ENCODE measurements around the gene ARL5B.
A peak's percentile ranks its signal among the peaks of the same experiment; 100 is the strongest.

The ARL5B gene

DNA sequence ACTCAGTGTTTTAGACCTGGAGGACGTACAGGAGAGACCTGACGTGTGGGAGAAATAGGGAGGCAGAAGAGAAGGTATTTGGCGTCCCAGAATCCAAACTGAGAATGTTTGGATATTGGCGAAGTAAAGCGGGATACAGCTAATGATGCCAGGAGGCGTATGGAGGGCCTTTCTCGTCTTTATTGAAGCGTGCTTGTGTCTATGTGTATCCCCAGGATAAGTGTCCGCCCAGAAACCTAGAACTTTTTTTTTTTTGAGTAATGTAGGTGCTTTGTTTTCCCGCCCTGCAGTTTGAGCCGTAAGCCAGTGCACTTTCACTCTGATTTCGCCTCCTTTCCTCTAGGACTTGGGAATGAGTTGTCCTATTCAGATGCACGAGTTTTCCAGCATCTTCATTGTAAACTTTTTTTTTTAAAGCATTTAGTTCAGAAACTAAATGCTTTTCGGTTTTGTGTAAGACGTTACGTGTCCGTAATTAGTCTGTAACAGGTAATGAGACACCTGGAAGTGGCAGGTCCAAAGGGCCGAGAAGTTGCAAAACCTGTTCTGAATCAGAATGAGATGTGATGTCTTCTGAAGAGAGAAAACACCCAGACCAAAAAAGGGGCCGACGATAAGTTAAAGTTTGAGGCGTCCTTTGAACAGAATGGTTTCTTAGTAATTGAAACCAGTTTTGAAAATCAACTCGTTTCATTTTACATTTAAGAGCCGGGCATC is 746 bp downstream of the ARL5B start:
- DNase-seq = peak; percentile 90

DNA sequence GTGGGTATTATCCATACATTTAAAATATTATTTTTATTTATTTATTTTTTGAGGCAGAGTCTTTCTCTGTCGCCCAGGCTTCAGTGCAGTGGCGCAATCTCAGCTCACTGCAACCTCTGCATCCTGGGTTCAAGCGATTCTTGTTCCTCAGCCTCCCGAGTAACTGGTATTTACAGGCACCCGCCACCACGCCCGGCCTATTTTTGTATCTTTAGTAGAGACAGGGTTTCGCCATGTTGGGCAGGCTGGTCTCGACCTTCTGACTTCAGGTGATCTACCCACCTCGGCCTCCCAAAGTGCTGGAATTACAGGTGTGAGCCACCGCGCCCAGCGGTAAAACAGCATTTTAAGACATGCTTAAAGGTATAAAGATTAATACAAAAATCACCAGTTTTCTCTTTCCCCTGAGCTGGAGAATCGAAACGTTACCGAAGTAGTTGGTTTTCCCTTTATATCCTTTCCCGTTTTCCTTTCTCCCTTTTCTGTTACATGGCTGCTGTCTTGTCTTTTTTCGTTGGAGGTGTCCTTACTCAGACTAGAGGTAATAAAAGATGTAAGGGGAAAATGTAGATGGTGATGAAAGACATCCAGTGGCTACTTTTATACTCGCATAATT is 1.7 kb downstream of the ARL5B start:
- DNase-seq = no peak

DNA sequence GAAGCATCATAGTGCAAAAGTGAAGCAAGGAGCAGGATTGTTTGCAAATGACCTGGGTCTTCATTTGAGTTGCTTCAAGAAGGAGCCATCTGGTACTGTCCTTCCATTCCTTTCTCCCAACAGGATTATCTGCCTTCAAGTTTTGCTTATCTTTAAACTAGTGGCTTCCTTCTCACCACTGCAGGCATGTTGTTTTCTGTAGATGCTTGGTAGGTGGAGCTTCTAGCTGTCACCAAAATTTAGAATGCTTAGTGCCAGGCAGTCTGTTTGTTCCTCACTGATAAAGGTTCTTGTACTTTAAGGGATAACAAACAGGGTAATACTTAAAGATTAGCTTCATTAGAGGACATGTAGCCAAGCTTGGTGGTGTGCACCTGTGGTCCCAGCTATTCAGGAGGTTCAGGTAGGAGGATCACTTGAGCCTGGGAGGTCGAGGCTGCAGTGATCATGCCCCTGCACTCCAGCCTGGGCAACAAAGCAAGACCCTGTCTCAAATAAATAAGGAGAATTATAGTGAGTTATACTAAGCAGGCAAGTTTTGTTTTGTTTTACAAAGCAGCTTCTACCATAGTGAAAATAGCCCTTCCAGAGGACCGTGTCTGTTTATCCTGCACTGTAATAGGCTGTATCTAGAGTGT is 5.7 kb downstream of the ARL5B start:
- no peak for DNase-seq

DNA sequence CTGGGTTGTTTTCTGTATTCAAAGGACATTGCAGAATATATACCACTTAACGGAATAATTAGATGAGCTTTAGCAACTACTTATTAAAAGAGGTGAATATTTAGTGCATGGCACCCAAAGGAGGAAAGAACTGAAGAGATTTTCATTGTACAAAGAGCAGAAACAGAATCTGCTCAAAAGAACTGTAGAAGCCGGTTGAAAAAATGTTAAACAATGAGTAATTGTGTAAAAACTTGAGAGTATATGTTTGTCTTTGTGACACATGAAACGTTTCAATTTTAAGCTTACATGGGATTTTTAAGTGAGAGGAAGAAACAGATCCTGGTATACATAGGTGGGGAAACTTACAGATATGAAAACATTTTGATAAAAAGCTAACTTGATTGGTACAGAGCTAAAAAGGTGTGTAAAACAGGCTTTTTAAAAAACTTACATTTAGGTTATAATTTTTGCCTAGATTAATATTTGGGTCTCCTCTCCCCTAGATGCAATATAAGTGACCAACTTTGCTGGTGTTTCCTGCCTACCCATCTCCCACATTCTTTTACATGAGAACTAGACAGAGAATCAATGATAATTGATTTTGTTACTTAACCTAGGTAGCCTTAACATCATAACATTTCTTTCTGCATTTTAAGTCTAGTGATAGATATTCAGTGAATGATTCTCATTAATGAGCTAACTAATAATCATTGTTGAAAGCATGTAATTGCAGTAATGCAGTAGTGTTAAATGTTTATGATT is 6.8 kb downstream of the ARL5B start:
- peak; percentile 25 for DNase-seq

DNA sequence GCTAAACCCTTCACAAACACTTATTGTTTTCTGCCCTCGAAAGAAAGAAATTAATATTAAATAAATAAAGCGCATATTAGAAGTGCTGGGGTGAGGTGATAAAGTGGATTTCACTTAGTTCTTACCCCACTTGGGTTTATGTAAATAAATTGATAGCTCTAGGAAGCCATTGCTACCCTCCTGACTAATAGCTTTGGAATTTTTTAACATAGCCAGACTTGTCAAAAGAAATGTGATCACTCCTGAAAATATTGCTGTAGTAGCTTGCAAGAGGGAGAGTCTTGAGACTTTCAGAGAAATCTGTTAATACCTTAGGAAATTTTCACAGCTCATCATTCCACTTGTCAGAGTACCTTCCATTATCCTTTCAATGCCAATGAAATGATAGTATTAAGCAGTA is 7.6 kb downstream of the ARL5B start:
- peak; percentile 27 for DNase-seq

DNA sequence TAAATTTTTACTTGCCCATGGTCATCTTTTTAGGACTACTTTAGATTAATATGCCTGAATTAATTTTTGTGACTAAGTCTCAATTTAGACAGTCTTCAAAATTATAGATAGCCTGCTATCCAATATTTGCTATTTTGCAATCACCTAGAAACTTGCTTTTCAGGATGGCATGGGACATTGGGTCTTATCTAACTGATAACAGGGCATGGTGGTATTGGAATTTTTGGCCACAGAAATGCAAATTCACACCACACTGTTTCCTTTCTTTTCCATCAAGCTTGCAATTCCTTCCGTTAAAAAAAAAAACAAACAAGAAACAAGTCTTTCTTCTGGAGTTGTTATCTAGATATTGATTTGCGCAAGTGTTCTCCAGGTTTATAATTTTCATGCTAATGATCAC is 8.8 kb downstream of the ARL5B start:
- DNase-seq = no peak

DNA sequence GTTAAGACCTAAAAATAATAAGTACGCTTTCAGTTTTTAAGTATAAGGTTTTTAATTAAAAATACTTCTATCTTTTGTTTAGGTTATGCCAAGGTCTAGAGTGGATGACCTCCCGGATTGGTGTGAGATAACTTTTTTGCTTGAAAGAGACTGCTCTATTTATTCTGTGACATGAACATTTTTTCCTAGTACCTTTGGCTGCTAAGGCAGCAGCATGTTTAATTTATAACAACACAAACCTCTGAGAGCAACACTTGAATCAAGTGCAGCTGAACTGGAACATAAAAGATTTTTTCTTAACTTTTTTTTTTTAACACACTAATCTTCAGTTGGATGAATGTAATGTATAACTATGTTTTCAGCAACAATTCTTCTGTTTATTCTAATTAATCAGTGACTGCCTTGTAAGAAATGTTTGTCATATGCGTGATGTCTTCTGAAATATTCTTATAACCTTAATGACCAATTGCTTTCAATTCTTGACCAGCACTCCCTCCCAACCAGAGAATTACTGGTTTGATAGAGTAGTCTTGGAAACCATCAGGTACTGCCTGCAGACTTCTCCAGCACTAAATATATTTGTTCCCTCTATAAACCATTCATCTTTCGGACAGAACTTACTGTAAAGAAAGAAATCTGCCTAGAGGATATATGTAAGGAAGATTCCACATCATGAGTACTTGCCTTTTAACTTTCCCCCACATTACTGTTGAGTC is 16.0 kb downstream of the ARL5B start:
- DNase-seq = no peak

DNA sequence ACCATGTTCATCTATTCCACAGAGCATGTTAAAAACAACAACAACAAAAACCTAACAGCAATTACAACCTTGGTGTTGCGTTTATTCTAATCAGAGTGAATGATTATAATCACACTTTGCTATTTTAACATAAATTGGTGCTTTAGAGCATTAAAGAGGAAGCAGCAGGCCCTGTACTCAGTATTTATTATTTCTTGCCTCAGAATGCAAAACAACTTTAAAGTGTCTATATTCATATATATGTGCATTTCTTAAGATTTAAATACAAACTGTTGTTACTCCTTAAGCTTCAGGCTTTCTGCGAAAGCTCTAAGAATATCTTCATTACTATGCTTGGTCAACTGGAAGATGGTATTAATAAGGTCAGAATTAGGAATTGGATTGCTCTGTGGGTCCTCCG is 21.5 kb downstream of the ARL5B start:
- no peak for DNase-seq

DNA sequence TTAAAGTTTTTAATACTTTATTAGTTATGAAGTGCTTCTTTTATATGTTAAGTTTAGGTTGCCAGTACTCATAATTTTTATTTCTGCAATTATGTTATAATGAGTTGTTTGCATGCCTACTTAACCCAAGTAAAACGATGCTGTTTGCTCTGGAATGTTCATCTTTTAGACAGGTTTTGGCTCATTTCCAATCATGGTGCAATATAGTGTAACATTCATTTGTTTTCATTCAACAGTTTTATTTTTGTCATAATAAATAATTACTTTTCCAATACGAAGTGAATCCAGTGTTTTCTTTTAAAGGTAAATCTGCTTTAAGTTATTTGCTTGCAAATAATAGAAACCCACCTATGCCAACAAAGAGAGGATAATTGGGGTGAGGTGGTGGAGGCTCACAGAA is 22.1 kb downstream of the ARL5B start:
- DNase-seq = no peak

DNA sequence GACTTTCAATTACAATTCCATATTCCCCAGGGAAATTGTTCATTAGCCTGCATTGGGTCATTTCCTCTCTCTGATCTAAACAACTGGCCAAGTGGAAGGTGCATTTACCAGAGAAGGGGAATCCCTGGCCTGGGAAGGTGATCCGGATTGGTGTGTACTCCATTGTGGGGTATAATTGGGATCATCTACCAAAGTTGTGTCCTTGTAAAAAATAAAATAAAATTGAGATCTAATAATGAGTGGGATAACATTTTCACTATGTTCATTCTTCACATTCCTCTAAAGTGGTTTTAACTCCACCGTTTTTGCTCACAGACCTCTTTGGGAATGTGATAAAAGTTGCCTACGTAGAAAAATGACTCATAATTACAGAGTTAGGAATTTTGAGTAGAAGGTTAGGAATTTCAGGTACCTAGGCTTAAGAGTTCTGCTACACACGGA is 22.8 kb downstream of the ARL5B start:
- no peak for DNase-seq

DNA sequence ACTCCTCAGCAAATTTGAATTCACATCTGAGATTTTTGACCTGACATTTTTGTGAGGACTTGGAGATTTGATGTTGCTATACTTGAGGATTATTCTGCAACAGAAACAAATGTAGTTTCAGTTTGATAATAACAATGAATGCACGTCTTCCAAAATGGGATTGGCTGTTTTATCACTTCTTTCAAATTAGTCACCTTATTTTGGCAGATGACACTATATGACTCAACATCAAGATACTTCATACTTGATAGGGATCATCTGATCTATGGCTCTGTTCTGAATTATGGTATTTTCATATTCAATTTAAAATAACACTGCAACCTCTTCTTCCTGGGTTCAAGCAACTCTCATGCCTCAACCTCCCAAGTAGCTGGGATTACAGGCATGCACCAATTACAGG is 24.2 kb downstream of the ARL5B start:
- no peak for DNase-seq

DNA sequence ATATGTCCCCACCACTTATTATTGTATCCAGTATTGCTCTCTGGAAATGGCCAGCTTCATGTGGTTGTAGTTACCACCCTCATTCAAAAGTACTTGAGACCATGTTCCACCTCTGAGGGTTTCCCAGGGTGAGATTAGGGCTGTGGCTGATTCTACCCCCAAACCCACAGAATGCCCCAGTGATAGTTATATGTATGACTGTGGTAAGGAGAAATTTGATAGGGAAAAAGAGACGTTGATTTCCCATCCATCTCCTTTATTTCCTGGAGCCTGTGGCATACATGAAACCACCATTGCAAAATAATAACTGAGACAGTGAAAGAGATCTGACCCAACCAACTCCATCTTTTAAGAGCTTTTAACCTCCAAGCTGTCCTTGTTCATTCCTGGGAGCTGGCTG is 25.2 kb downstream of the ARL5B start:
- DNase-seq = no peak

DNA sequence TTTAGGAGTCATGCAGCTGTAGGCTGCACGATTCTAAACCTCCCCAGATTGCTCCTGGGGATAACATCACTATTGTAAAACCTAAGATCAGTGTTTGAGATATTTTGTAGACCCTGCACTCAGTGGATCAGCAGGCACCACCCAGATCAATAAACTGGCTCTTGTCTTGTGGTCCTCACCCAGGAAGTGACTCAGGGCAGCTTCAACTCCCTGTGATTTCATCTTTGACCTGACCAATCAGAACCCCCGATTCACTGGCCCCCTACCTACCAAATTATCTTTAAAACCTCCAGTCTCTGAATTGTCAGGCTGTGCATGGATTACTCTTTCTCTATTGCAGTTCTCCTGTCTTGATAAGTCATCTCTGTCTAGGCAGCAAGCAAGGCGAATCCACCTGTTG is 25.7 kb downstream of the ARL5B start:
- DNase-seq = no peak

DNA sequence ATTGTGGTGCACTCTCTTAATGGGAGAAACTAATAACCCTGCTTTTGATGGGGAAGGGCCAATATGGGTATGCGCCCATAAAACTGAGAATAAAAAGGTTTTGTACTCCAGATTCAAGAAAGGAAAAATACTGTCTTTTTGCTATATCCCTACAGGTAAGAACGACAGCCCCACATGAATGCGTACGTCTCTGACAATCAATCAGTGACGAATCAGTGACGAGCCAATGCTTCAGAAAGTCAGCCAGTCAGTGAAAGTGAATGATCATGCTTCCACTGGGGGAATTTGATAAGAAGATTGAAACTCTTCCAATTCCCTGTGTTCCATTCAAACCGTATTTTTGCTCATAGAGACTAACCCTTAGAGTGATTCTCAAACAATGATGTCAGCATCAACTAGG is 26.3 kb downstream of the ARL5B start:
- no peak for DNase-seq

DNA sequence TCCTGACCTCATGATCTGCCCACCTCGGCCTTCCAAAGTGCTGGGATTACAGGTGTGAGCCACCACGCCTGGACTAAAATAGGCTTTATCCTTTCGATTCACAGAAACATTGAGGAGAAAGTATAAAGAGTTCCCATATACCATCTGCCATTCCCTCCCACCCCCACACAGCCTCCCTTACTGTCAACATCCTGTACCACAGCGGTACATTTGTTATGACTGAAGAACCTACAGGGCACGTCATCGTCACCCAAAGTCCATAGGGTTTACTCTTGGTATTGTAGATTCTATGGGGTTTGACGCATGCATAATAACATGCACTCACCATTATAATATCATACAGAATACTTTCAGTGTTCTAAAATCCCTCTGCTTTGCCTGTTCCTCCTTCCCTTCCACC is 28.0 kb downstream of the ARL5B start:
- DNase-seq = no peak

DNA sequence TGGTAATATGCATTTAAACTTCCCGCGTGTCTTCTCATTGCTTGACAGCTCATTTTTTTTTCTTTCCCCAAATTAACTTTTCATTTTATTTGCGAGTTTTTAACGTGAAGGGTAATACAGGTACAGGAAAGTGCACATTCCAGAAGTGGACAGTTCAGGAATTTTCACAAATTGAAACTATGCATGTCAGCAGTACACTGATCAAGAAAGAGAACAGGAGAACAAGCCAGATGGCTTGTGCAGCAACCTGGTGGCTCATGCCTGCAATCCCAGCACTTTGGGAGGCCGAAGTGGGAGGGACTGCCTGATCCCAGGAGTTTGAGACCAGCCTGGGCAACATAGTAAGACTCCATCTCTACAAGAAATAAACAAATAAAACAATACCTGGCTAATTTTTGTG is 28.5 kb downstream of the ARL5B start:
- DNase-seq = no peak

DNA sequence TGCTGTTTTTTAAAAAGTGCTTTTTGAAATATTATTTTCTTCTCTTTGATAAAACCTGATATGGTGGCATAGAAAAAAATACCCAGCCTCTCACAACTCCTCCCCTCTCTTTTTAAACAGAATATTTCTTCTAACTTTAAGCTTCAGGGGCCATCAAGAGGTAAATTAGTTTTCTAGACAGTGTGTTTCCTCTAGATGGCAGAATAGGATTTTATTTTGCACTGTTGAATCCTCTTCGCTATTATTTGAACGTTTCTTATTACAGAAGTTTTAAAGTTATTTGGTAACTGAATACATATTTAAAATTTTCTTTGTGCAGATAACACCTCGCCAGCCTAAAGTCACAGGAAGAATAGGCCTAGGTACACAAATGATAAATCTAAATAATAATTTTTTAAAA is 30.3 kb downstream of the ARL5B start:
- peak; percentile 63 for DNase-seq

DNA sequence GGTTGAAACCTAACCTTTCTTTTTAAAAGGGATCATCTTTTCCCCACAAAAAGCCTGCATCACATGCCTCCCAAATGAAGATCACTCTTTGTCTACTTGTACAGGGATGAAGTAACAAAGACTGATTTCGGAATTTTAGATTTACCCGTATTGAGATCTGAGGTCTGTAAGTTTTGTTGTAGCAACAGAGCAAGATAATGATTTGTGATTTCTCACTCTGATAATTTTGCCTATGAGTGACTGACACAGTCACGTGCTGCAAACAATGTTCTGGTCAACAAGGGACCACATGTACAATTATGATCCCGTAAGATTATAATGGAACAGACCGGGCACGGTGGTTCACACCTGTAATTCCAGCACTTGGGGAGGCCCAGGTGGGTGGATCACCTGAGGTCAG is 31.3 kb downstream of the ARL5B start:
- DNase-seq = no peak

DNA sequence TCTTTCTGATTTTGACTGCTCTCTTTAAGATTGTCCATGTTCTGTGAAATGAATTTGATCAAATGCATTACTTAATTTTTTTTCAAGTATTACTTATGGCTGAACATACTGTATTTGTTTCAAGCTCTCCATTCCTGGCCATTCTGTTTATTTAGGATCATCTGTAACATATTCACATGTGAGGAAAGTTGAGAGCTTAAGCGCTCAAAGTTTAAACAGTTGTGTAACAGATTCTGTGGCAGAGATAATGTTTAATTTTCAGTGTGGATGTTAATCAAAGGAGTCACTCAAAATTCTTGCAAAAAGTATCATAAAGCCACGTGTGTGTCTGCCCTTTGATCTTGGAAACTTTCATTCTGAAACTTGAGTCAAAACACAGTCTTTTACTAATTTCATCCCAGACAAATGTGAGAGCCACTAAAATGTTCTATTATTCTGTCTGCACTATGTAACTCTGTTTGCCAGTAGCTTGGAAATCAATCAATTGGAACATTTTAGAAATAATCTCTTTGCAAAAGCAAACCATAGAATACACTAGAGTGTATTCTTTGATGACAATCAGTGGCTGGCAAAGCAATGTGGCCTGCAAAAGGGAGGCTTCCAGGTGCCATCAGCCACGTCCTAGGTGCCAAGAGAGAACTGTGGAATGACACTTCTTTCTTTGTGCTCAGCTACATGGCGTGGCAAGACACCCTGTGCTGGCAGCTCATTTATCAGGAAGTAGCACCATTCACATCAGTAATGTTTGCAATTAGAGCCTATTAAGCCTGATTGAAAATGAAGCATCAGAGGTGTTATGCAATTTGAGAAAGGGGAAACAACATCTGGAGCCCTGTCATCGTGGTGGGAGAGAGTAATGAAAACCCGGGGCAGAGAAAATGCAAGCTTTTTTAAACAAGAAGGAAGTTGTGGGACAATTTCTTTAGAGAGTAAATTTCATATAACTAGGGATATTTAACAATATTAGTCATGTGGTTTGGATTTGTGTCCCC is 40.9 kb downstream of the ARL5B start:
- no peak for DNase-seq

DNA sequence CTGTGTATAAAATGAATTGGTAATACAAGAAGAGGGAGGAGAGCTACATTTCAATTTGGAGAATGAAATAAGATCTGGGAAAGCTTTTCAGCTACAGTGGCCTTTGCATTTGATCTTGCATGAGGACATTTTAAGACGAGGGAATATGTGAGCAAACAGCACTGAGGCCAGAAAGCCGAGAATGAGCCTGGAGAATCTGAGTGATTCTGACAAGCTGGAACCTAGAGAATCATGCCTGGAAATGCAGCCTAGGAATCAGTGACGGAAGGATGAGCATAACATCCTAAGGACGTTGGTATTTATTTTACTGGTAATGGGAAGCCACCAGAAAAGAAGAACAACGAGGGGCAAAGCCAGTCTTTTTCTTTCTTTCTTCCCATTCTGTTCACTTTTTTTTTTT is 44.3 kb downstream of the ARL5B start:
- no peak for DNase-seq

DNA sequence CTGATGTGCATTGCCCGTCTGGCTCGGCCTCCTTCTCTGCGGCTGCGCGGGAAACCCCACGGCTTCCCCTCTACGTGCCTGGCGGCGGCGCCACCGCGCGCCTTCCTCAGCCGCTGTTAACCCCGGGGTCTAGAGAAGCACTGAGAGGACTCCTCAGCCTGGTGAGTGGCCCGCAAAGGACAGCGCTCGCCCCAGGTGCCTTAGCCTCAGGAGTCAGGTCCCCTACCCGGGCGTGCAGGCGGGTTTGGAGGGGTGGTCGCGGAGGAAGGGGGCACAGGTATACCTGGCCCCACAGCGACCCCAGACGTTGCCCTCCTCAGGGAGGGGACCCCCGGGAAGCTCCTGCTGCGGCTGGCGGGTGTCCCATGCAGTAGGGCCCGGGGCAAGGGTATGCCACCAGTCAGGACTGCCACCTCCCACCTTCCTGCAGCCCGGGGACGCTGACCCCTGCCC is 51.0 kb downstream of the ARL5B start:
- no peak for DNase-seq

DNA sequence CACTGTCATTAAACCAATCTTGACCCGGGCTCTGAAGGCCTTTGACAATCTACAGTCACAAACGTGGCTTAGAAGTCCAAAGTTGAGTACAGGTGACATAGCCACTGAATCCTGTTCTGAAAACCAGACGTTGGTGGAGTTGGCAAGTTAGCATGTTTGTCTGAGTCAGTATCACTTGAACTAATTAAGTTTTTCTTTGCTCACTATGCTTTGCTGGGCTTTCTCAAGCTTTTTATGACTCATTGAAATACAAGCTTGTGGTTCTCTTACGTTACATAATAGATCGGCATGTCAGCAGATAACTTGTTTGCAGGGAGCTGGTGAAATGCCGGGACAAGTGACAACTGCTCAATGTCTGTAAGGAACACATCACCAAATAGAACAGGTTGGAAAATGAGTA is 53.8 kb downstream of the ARL5B start:
- peak; percentile 57 for DNase-seq
